Measurements from ENCODE around the gene TMEM271.

TMEM271 gene

GRCh38 chr4:616911-617643, 41.0 kb upstream of the TMEM271 start:
- H3K36me3 ChIP-seq (ENCODE audit: insufficient read depth, low read length): no peaks in the 10 kb centered on the region
- H3K9me3 ChIP-seq (ENCODE audit: control insufficient read depth, insufficient read depth, low read length): no peaks in the 10 kb centered on the region
- no peak overlapping the region for H3K9ac ChIP-seq (ENCODE audit: low read depth, low read length)
- no peaks in the 10 kb centered on the region for H3K4me1 ChIP-seq (ENCODE audit: insufficient read depth, low read length)

GRCh38 chr4:616091-616490, 40.0 kb upstream of the TMEM271 start:
- Histone ChIP-seq H3K9ac (ENCODE audit: low read depth, low read length) (no peak overlapping the region), H3K36me3 (ENCODE audit: insufficient read depth, low read length) (no peaks in the 10 kb centered on the region), H3K9me3 (ENCODE audit: control insufficient read depth, insufficient read depth, low read length) (no peaks in the 10 kb centered on the region), H3K4me1 (ENCODE audit: insufficient read depth, low read length) (no peaks in the 10 kb centered on the region)

GRCh38 chr4:613126-613525, 37.0 kb upstream of the TMEM271 start:
- H3K9ac ChIP-seq (ENCODE audit: low read depth, low read length): no peak overlapping the region
- H3K36me3 ChIP-seq (ENCODE audit: insufficient read depth, low read length): no peaks in the 10 kb centered on the region

GRCh38 chr4:612749-613125, 36.6 kb upstream of the TMEM271 start:
- H3K9ac ChIP-seq (ENCODE audit: low read depth, low read length): no peak overlapping the region
- no peaks in the 10 kb centered on the region for H3K9me3 ChIP-seq (ENCODE audit: control insufficient read depth, insufficient read depth, low read length)

More at GRCh38 chr4:613126-613525, 37.0 kb upstream of the TMEM271 start:
- no peaks in the 10 kb centered on the region for H3K9me3 ChIP-seq (ENCODE audit: control insufficient read depth, insufficient read depth, low read length)
- no peaks in the 10 kb centered on the region; the same call in 1 of the 2 replicates for H3K4me1 ChIP-seq (ENCODE audit: insufficient read depth, low read length)

GRCh38 chr4:612052-612748, 36.1 kb upstream of the TMEM271 start:
- H3K4me1 ChIP-seq (ENCODE audit: insufficient read depth, low read length): no peaks in the 10 kb centered on the region; the same call in 1 of the 2 replicates
- no peaks in the 10 kb centered on the region for H3K36me3 ChIP-seq (ENCODE audit: insufficient read depth, low read length)
- no peaks in the 10 kb centered on the region for H3K9me3 ChIP-seq (ENCODE audit: control insufficient read depth, insufficient read depth, low read length)
- H3K9ac ChIP-seq (ENCODE audit: low read depth, low read length): no peak overlapping the region

More at GRCh38 chr4:612749-613125, 36.6 kb upstream of the TMEM271 start:
- H3K36me3 ChIP-seq (ENCODE audit: insufficient read depth, low read length): no peaks in the 10 kb centered on the region
- H3K4me1 ChIP-seq (ENCODE audit: insufficient read depth, low read length): no peaks in the 10 kb centered on the region; the same call in 1 of the 2 replicates

- no peaks in the 10 kb centered on the region for H3K9me3 ChIP-seq (ENCODE audit: control insufficient read depth, insufficient read depth, low read length)
- no peak overlapping the region for H3K9ac ChIP-seq (ENCODE audit: low read depth, low read length)
- no peaks in the 10 kb centered on the region; the same call in 1 of the 2 replicates for H3K4me1 ChIP-seq (ENCODE audit: insufficient read depth, low read length)
- H3K36me3 ChIP-seq (ENCODE audit: insufficient read depth, low read length): no peaks in the 10 kb centered on the region
These were observed 34.5 kb upstream of the TMEM271 start for GRCh38 chr4:610411-611261.

- H3K4me1 ChIP-seq (ENCODE audit: insufficient read depth, low read length): no peaks in the 10 kb centered on the region; the same call in 1 of the 2 replicates
- no peaks in the 10 kb centered on the region for H3K36me3 ChIP-seq (ENCODE audit: insufficient read depth, low read length)
- no peaks in the 10 kb centered on the region for H3K9me3 ChIP-seq (ENCODE audit: control insufficient read depth, insufficient read depth, low read length)
- no peak overlapping the region for H3K9ac ChIP-seq (ENCODE audit: low read depth, low read length)
These were observed 33.4 kb upstream of the TMEM271 start for GRCh38 chr4:609400-610050.

GRCh38 chr4:608236-608635, 32.1 kb upstream of the TMEM271 start:
- no peaks in the 10 kb centered on the region for H3K9me3 ChIP-seq (ENCODE audit: control insufficient read depth, insufficient read depth, low read length)
- no peaks in the 10 kb centered on the region; the same call in 1 of the 2 replicates for H3K4me1 ChIP-seq (ENCODE audit: insufficient read depth, low read length)
- no peak overlapping the region for H3K9ac ChIP-seq (ENCODE audit: low read depth, low read length)
- no peaks in the 10 kb centered on the region for H3K36me3 ChIP-seq (ENCODE audit: insufficient read depth, low read length)

GRCh38 chr4:605702-606425, 29.8 kb upstream of the TMEM271 start:
- no peaks in the 10 kb centered on the region for H3K9me3 ChIP-seq (ENCODE audit: control insufficient read depth, insufficient read depth, low read length)
- no peaks in the 10 kb centered on the region for H3K36me3 ChIP-seq (ENCODE audit: insufficient read depth, low read length)
- H3K9ac ChIP-seq (ENCODE audit: low read depth, low read length): no peak overlapping the region
- peaks cover 2% of the 10 kb centered on the region; the same call in 1 of the 2 replicates for H3K4me1 ChIP-seq (ENCODE audit: insufficient read depth, low read length)

GRCh38 chr4:604131-604530, 28.0 kb upstream of the TMEM271 start:
- no peaks in the 10 kb centered on the region for H3K9me3 ChIP-seq (ENCODE audit: control insufficient read depth, insufficient read depth, low read length)
- H3K9ac ChIP-seq (ENCODE audit: low read depth, low read length): no peak overlapping the region
- no peaks in the 10 kb centered on the region for H3K36me3 ChIP-seq (ENCODE audit: insufficient read depth, low read length)
- peaks cover 5% of the 10 kb centered on the region; the same call in 1 of the 2 replicates for H3K4me1 ChIP-seq (ENCODE audit: insufficient read depth, low read length)

GRCh38 chr4:602559-602942, 26.5 kb upstream of the TMEM271 start:
- Histone ChIP-seq H3K9me3 (ENCODE audit: control insufficient read depth, insufficient read depth, low read length) (no peaks in the 10 kb centered on the region), H3K9ac (ENCODE audit: low read depth, low read length) (no peak overlapping the region), H3K36me3 (ENCODE audit: insufficient read depth, low read length) (no peaks in the 10 kb centered on the region), H3K4me1 (ENCODE audit: insufficient read depth, low read length) (peaks cover 5% of the 10 kb centered on the region; the same call in 1 of the 2 replicates)

- Histone ChIP-seq H3K36me3 (ENCODE audit: insufficient read depth, low read length) (no peaks in the 10 kb centered on the region), H3K9me3 (ENCODE audit: control insufficient read depth, insufficient read depth, low read length) (no peaks in the 10 kb centered on the region), H3K4me1 (ENCODE audit: insufficient read depth, low read length) (peaks cover 5% of the 10 kb centered on the region; the same call in 1 of the 2 replicates), H3K9ac (ENCODE audit: low read depth, low read length) (no peak overlapping the region)
These were observed 25.8 kb upstream of the TMEM271 start for GRCh38 chr4:601612-602558.
